ENCODE results near the gene CER1. TPM values are rescaled to one million over a fixed set of nuclear protein-coding genes. Genes with fewer than 3 reads are reported as not detected.
A peak's percentile ranks its signal among the peaks of the same experiment; 100 is the strongest.

The CER1 gene
- total RNA-seq, 1 donor from 2014 or later = not detected

DNA sequence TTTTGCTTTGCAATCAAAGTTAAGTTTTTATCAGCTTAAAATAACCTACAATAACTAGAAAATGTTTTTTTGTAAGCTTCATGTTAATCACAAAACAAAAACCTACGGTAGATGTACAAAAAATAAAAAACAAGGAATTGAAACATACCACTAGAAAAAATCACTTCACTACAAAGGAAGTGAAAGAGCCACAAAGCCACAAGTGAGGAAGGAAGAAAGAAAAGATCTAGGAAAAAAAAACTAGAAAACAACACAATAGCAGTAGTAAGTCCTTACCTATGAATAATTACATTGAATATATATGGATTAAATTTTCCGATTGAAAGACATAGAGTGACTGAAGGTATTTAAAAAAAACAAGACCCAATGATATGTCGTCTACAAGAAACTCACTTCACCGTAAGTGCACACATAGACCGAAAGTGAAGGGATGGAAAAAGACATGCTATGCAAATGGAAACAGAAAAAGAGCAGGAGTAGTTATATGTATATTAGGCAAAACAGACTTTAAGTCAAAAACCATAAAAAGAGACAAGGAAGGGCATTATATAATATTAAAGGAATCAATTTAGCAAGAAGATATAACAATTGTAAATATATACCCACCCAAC is 15.9 kb downstream of the CER1 start:
- Mint-ChIP-seq H3K9me3 (ENCODE audit: low read depth) (peaks cover 48% of the 10 kb centered on the region), H3K4me1 (ENCODE audit: low read depth) (peaks cover 11% of the 10 kb centered on the region), H3K27me3 (ENCODE audit: low read depth) (no peaks in the 10 kb centered on the region), H3K36me3 (ENCODE audit: low read depth) (peaks cover 7% of the 10 kb centered on the region), H3K27ac (ENCODE audit: unreplicated experiment) (no peak overlapping the region), H3K4me3 (ENCODE audit: unreplicated experiment) (no peak overlapping the region)
- no peak for DNase-seq (ENCODE audit: low spot score)
- TF ChIP-seq, protein P1, sequence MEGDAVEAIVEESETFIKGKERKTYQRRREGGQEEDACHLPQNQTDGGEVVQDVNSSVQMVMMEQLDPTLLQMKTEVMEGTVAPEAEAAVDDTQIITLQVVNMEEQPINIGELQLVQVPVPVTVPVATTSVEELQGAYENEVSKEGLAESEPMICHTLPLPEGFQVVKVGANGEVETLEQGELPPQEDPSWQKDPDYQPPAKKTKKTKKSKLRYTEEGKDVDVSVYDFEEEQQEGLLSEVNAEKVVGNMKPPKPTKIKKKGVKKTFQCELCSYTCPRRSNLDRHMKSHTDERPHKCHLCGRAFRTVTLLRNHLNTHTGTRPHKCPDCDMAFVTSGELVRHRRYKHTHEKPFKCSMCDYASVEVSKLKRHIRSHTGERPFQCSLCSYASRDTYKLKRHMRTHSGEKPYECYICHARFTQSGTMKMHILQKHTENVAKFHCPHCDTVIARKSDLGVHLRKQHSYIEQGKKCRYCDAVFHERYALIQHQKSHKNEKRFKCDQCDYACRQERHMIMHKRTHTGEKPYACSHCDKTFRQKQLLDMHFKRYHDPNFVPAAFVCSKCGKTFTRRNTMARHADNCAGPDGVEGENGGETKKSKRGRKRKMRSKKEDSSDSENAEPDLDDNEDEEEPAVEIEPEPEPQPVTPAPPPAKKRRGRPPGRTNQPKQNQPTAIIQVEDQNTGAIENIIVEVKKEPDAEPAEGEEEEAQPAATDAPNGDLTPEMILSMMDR (IDR thresholded peaks at IDR 0.05) = no peak

DNA sequence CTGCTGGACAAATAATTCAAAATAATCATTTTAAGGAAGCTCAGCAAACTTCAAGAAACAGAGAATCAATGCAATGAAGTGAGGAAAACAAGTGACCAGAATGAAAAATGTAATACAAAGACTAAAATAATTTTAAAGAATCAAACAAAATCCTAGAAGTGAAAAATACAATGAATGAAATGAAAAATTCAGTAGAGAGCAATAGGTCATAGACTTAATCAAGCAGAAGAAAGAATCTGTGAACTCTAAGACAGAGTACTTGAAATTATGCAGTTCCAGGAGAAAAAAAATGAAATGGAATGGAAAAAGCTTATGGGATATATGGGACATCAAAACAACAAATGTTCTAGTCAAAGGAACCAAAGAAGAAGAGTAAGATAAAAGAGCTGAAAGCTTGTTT is 17.5 kb downstream of the CER1 start:
- peaks cover 42% of the 10 kb centered on the region for H3K9me3 Mint-ChIP-seq (ENCODE audit: low read depth)
- DNase-seq (ENCODE audit: low spot score) = no peak
- no peak overlapping the region for H3K4me3 Mint-ChIP-seq (ENCODE audit: unreplicated experiment)
- H3K36me3 Mint-ChIP-seq (ENCODE audit: low read depth) = peaks cover 7% of the 10 kb centered on the region
- H3K4me1 Mint-ChIP-seq (ENCODE audit: low read depth) = no peaks in the 10 kb centered on the region
- TF ChIP-seq, protein P1 (IDR thresholded peaks at IDR 0.05) = no peak
- no peak overlapping the region for H3K27ac Mint-ChIP-seq (ENCODE audit: unreplicated experiment)
- H3K27me3 Mint-ChIP-seq (ENCODE audit: low read depth) = no peaks in the 10 kb centered on the region

- no peak overlapping the region for H3K4me3 Mint-ChIP-seq (ENCODE audit: unreplicated experiment)
- TF ChIP-seq, protein P1 (IDR thresholded peaks at IDR 0.05) = no peak
- peaks cover 7% of the 10 kb centered on the region for H3K36me3 Mint-ChIP-seq (ENCODE audit: low read depth)
- no peak for DNase-seq (ENCODE audit: low spot score)
- no peak overlapping the region for H3K27ac Mint-ChIP-seq (ENCODE audit: unreplicated experiment)
- peaks cover 34% of the 10 kb centered on the region for H3K9me3 Mint-ChIP-seq (ENCODE audit: low read depth)
- H3K27me3 Mint-ChIP-seq (ENCODE audit: low read depth) = no peaks in the 10 kb centered on the region
- H3K4me1 Mint-ChIP-seq (ENCODE audit: low read depth) = no peaks in the 10 kb centered on the region
These were observed 18.3 kb downstream of the CER1 start for GRCh38 chr9:14704281-14704680.

GRCh38 chr9:14702200-14702720 is 20.3 kb downstream of the CER1 start:
- no peak overlapping the region for H3K4me3 Mint-ChIP-seq (ENCODE audit: unreplicated experiment)
- TF ChIP-seq, protein P1 (IDR thresholded peaks at IDR 0.05) = no peak
- DNase-seq (ENCODE audit: low spot score) = no peak
- H3K4me1 Mint-ChIP-seq (ENCODE audit: low read depth) = no peaks in the 10 kb centered on the region
- no peak overlapping the region for H3K27ac Mint-ChIP-seq (ENCODE audit: unreplicated experiment)
- peaks cover 4% of the 10 kb centered on the region for H3K36me3 Mint-ChIP-seq (ENCODE audit: low read depth)
- H3K9me3 Mint-ChIP-seq (ENCODE audit: low read depth) = peaks cover 23% of the 10 kb centered on the region
- H3K27me3 Mint-ChIP-seq (ENCODE audit: low read depth) = peaks cover 4% of the 10 kb centered on the region

- peaks cover 4% of the 10 kb centered on the region for H3K36me3 Mint-ChIP-seq (ENCODE audit: low read depth)
- peak within 1 kb of the TSS; percentile 71 for H3K27ac Mint-ChIP-seq (ENCODE audit: unreplicated experiment)
- peaks cover 25% of the 10 kb centered on the region for H3K4me1 Mint-ChIP-seq (ENCODE audit: low read depth)
- peaks cover 9% of the 10 kb centered on the region for H3K27me3 Mint-ChIP-seq (ENCODE audit: low read depth)
- H3K4me3 Mint-ChIP-seq (ENCODE audit: unreplicated experiment) = peak within 1 kb of the TSS; percentile 90
- peak; percentile 92 for DNase-seq (ENCODE audit: low spot score)
- no peaks in the 10 kb centered on the region for H3K9me3 Mint-ChIP-seq (ENCODE audit: low read depth)
- TF ChIP-seq, protein P1 (IDR thresholded peaks at IDR 0.05) = no peak
These were observed 29.2 kb downstream of the CER1 start, which contains the start of gene ZDHHC21 for GRCh38 chr9:14693251-14693861. TSS of gene ZDHHC21 (minus strand) at chr9:14693432. CDS start at chr9:14674340, 19,092 bp downstream.
